Muscle of leg (tissue), 11 donors: ENCODE data around the gene MB. TPM values are rescaled to one million over a fixed set of nuclear protein-coding genes. Genes with fewer than 3 reads are reported as not detected.
"Not testable (repeated sequence)": the region's sequence is repeated elsewhere in the genome, so short reads cannot be mapped to it uniquely, and the experiment has no call there.

Source experiments
- DNase-seq: peaks from one replicate; pipeline ENCODE4 v3.0.0; 2013
- H3K27ac ChIP-seq: one replicate; pipeline ENCODE4 v1.5.1; 2013; ENCODE audit warnings: mild to moderate bottlenecking, low read length, control low read depth
- H3K27me3 ChIP-seq: one replicate; pipeline ENCODE4 v1.6.1; 2013; ENCODE audit warnings: low read length; ENCODE audit not compliant: control insufficient read depth, insufficient read depth
- H3K36me3 ChIP-seq: one replicate; pipeline ENCODE4 v1.6.1; 2013; ENCODE audit warnings: low read length; ENCODE audit not compliant: control insufficient read depth, insufficient read depth
- H3K4me1 ChIP-seq: one replicate; pipeline ENCODE4 v1.6.1; 2013; ENCODE audit warnings: low read length; ENCODE audit not compliant: control insufficient read depth, insufficient read depth
- H3K4me3 ChIP-seq: one replicate; pipeline ENCODE4 v1.5.1; 2013; ENCODE audit warnings: low read length, control low read depth
- H3K9me3 ChIP-seq: replicated peaks from 2 replicates; pipeline ENCODE4 v1.6.1; 2013; ENCODE audit warnings: low read depth, low read length; ENCODE audit not compliant: control insufficient read depth
- WGBS: methylation state at CpG from one replicate; pipeline ENCODE4 v1.1.5; 2013; ENCODE audit warnings: missing lambda C conversion rate; ENCODE audit not compliant: insufficient coverage; 5-methylcytosine and 5-hydroxymethylcytosine counted together
- polyA plus RNA-seq, 8 donors: library from polyadenylated mRNA; unstranded; fragments of 120-200 nt; gene quantifications; one replicate each; pipeline versions ENCODE4 v1.2.1 to v1.2.3, GENCODE V29; 2013; ENCODE audit warnings: inconsistent platforms in 1 of 8, low replicate concordance in 1 of 8; ENCODE audit not compliant: insufficient read length in 8 of 8, insufficient read depth in 1 of 8
- total RNA-seq: library from RNA; stranded (reverse); fragments of 120-200 nt; gene quantifications from one replicate; pipeline ENCODE4 v1.2.4, GENCODE V29; 2013

Gene MB
- total and polyA plus RNA-seq, 9 donors: 236 to 415 (median 318) TPM

DNA sequence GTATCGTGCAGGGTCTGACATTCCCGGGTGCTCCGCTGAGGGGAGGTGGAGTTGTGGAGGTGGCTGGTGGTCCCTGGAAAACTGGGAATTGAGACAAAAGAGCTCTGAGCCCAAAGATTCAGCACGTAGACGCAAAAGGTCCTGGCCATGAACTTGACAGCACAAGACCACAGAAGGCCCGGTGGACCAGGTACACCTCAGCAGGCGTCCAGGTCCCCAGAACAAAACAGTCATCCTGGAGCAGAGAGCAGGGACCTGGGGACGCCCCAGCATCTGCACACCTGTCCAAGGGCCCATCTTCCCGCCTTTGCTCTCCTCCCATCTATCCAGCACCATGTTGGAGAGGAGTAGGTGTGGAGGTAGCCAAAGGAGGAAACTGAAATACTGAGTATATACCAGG, 13.8 kb upstream of the MB start:
- peaks cover 3% of the 10 kb centered on the region for H3K9me3 ChIP-seq
- H3K36me3 ChIP-seq: no peaks in the 10 kb centered on the region
- peaks cover 15% of the 10 kb centered on the region for H3K4me1 ChIP-seq
- H3K4me3 ChIP-seq: no peak overlapping the region
- WGBS: 90% methylated on average over 7 of the region's 9 CpGs
- H3K27me3 ChIP-seq: no peaks in the 10 kb centered on the region
- no peak for DNase-seq
- H3K27ac ChIP-seq: no peak overlapping the region

DNA sequence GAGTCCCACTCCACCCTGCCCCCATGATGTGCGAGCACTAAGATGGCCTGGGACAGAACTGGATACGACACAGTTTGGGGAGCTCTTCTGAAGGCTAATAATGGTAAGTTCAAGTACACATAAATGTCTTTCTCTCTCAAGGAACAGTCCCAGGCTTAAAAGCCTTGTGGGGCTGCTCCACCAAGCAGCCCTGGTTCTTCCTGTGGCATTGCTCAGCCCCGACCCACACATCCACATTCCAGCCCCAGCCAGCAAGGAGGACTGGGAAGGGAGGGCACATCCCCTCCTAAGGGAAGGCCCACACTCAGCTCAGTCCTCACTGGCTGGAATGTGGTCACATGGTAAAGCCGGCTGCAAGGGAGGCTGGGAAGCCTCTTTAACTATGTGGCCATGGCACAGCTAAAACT, 13.3 kb upstream of the MB start:
- Histone ChIP-seq H3K36me3 (no peaks in the 10 kb centered on the region), H3K4me1 (peaks cover 15% of the 10 kb centered on the region), H3K9me3 (peaks cover 3% of the 10 kb centered on the region), H3K27me3 (no peaks in the 10 kb centered on the region), H3K4me3 (no peak overlapping the region), H3K27ac (peak overlapping the region; percentile 20)
- no peak for DNase-seq
- 66% methylated on average over 2 of the region's 4 CpGs for WGBS

- 15% methylated on average over 6 of the region's 9 CpGs for WGBS
- H3K9me3 ChIP-seq: no peaks in the 10 kb centered on the region
- no peaks in the 10 kb centered on the region for H3K36me3 ChIP-seq
- H3K27me3 ChIP-seq: no peaks in the 10 kb centered on the region
- H3K4me3 ChIP-seq: no peak overlapping the region
- peaks cover 15% of the 10 kb centered on the region for H3K4me1 ChIP-seq
- peak; percentile 69 for DNase-seq
- peak overlapping the region; percentile 59 for H3K27ac ChIP-seq
Measured at GRCh38 chr22:35629406-35630216, 12.5 kb upstream of the MB start.

GRCh38 chr22:35628732-35629131, 11.6 kb upstream of the MB start:
- 75% methylated on average over 1 of the region's 3 CpGs for WGBS
- H3K27ac ChIP-seq: no peak overlapping the region
- DNase-seq: no peak

GRCh38 chr22:35627267-35628041, 10.3 kb upstream of the MB start:
- DNase-seq: peak; percentile 86
- 2% methylated on average over 16 of the region's 21 CpGs for WGBS
- H3K27ac ChIP-seq: peak overlapping the region; percentile 47

More at GRCh38 chr22:35628732-35629131, 11.6 kb upstream of the MB start:
- Histone ChIP-seq H3K4me3 (no peak overlapping the region), H3K36me3 (no peaks in the 10 kb centered on the region), H3K9me3 (no peaks in the 10 kb centered on the region), H3K27me3 (no peaks in the 10 kb centered on the region), H3K4me1 (peaks cover 15% of the 10 kb centered on the region)

GRCh38 chr22:35625763-35626432, 8.8 kb upstream of the MB start:
- peaks cover 37% of the 10 kb centered on the region for H3K4me1 ChIP-seq
- H3K4me3 ChIP-seq: no peak overlapping the region
- WGBS: 31% methylated on average over 6 of the region's 10 CpGs
- no peaks in the 10 kb centered on the region for H3K36me3 ChIP-seq
- no peaks in the 10 kb centered on the region for H3K27me3 ChIP-seq
- DNase-seq: peak; percentile 41
- no peaks in the 10 kb centered on the region for H3K9me3 ChIP-seq
- no peak overlapping the region for H3K27ac ChIP-seq

More at GRCh38 chr22:35627267-35628041, 10.3 kb upstream of the MB start:
- no peaks in the 10 kb centered on the region for H3K36me3 ChIP-seq
- H3K9me3 ChIP-seq: no peaks in the 10 kb centered on the region
- H3K4me1 ChIP-seq: peaks cover 24% of the 10 kb centered on the region
- H3K27me3 ChIP-seq: no peaks in the 10 kb centered on the region
- peak overlapping the region; percentile 47 for H3K4me3 ChIP-seq

- no peak for DNase-seq
- Histone ChIP-seq H3K27me3 (no peaks in the 10 kb centered on the region), H3K9me3 (no peaks in the 10 kb centered on the region), H3K4me1 (peaks cover 45% of the 10 kb centered on the region), H3K36me3 (no peaks in the 10 kb centered on the region), H3K4me3 (no peak overlapping the region), H3K27ac (no peak overlapping the region)
- 88% methylated on average over 6 of the region's 6 CpGs for WGBS
Measured at GRCh38 chr22:35624547-35624946, 7.4 kb upstream of the MB start.

DNA sequence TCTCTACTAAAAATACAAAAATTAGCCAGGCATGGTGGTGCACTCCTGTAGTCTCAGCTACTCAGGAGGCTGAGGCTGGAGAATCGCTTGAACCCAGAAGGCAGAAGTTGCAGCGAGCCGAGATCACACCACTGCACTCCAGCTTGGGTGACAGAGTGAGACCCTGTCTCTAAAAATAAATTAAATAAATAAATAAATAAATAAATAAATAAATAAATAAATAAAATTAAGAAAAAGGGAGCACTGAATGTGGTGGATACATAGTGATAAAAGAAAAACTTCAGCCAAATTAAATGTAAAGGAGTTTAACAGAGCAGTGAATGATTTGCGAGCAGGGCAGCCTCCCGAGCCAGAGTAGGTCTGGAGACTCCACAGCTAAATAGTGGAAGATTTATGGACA, 6.8 kb upstream of the MB start:
- H3K4me3 ChIP-seq, H3K9me3 ChIP-seq, H3K36me3 ChIP-seq, H3K27ac ChIP-seq, DNase-seq, H3K27me3 ChIP-seq: not testable (repeated sequence)
- WGBS: 90% methylated on average over 2 of the region's 5 CpGs
- H3K4me1 ChIP-seq: peaks cover 48% of the 10 kb centered on the region

DNA sequence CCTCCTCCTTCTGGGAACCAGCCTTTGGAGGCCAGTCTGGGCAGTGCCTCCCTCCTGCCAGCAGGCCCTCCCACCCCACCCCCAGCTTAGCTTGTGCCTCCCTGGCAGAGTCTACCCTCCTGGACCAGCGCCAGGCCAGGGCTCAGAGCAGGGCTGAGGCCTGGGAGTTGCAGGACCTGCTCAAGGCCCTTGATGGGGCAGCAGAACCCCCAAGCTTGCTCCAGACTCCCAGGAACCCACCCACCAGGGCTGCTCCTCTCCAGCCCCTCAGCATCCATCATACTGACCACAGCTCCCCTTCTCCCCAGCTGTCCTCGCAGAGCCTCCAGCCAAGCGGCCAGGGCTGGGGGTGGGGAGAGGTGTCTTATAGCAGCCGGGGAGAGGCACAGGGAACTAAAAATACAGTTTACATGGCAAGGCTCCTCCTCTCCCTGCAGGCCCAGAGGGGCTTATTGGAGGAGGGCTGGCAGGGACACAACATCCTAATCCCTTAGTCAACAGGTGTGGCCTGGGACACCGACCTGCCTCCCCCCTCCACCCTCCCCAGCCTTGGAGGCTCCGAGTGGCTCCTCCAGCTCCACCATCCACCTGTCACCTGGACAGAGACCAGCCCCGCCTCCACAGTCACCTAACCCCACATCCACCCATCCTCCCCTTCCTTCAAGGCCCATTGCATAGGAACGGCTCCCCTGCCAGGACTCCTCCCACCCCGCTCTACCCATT, 5.2 kb upstream of the MB start:
- peak; percentile 89 for DNase-seq
- Histone ChIP-seq H3K4me1 (peaks cover 51% of the 10 kb centered on the region), H3K9me3 (no peaks in the 10 kb centered on the region), H3K27me3 (no peaks in the 10 kb centered on the region), H3K4me3 (peak overlapping the region; percentile 13), H3K36me3 (no peaks in the 10 kb centered on the region), H3K27ac (peak overlapping the region; percentile 89)
- 57% methylated on average over 6 of the region's 9 CpGs for WGBS
